ENCODE results near the gene MTUS2. TPM values are rescaled to one million over a fixed set of nuclear protein-coding genes. Genes with fewer than 3 reads are reported as not detected.

MTUS2 gene
- total and polyA plus RNA-seq, 2 of the 8 experiments (the other 6 are each of a cell fraction or from before 2014, with no cell fraction given): 0.18 to 0.80 TPM

GRCh38 chr13:29279356-29280254 lies 459.5 kb downstream of the MTUS2 start:
- Histone ChIP-seq H2AK5ac (ENCODE audit: low read depth, low read length) (no peak overlapping the region), H3K18ac (ENCODE audit: extremely low read depth, low read length) (no peak overlapping the region), H2AFZ (ENCODE audit: low read length) (no peak overlapping the region), H3K27me3 (replicated peaks in 1 of 4; ENCODE audit: control insufficient read depth in 3 of 4, extremely low read depth in 1 of 4, insufficient read depth in 3 of 4, low read length in 3 of 4) (no peaks in the 10 kb centered on the region), H3K9me3 (ENCODE audit: insufficient read depth in 2 of 2, low read depth in 1 of 2, low read length in 1 of 2) (no peaks in the 10 kb centered on the region), H3K36me3 (ENCODE audit: control insufficient read depth in 2 of 4, insufficient read depth in 4 of 4, low read length in 3 of 4) (no peaks in the 10 kb centered on the region), H3K4me2 (ENCODE audit: insufficient read depth in 1 of 2, low read depth in 2 of 2, low read length in 2 of 2) (no peak overlapping the region), H4K20me1 (replicated peaks in 1 of 2; ENCODE audit: control insufficient read depth in 1 of 2, insufficient read depth in 2 of 2, low read length in 2 of 2) (no peaks in the 10 kb centered on the region), H3K4me3 (ENCODE audit: extremely low read depth in 1 of 4, insufficient read depth in 2 of 4, low read depth in 3 of 4, low read length in 4 of 4) (no peak overlapping the region), H2BK5ac (ENCODE audit: low read depth, low read length) (no peak overlapping the region), H2BK12ac (ENCODE audit: low read depth, low read length) (no peak overlapping the region), H3K23me2 (ENCODE audit: low read depth, low read length) (no peaks in the 10 kb centered on the region), H3K4ac (replicated peaks; ENCODE audit: insufficient read length, low read depth, low read length) (no peak overlapping the region), H2BK120ac (replicated peaks; ENCODE audit: low read depth, low read length) (no peak overlapping the region), H3K79me1 (ENCODE audit: low read depth, low read length) (no peaks in the 10 kb centered on the region), H3K23ac (ENCODE audit: insufficient read length) (no peak overlapping the region), H4K8ac (ENCODE audit: extremely low read depth, insufficient read depth, low read length) (no peak overlapping the region), H3K27ac (ENCODE audit: low read depth, low read length) (no peak overlapping the region), H3K4me1 (replicated peaks in 1 of 4; ENCODE audit: control insufficient read depth in 3 of 4, insufficient read depth in 4 of 4, low read length in 3 of 4) (no peaks in the 10 kb centered on the region), H3K56ac (replicated peaks; ENCODE audit: insufficient read length, low read depth, low read length) (no peak overlapping the region), H3K79me2 (ENCODE audit: control insufficient read depth in 1 of 2, insufficient read depth in 2 of 2, low read length in 2 of 2) (no peaks in the 10 kb centered on the region), H2BK20ac (ENCODE audit: low read length) (no peak overlapping the region), H3K14ac (ENCODE audit: insufficient read length) (no peak overlapping the region), H4K91ac (replicated peaks; ENCODE audit: insufficient read length, low read length) (no peak overlapping the region), H2BK15ac (ENCODE audit: low read length) (no peak overlapping the region), H4K5ac (ENCODE audit: insufficient read length, low read depth, low read length) (no peak overlapping the region), H3K9ac (replicated peaks in 1 of 4; ENCODE audit: extremely low read depth in 1 of 4, low read depth in 3 of 4, low read length in 3 of 4) (peak overlapping the region in 1 of 4 experiments; percentile 34; a peak in 1 of 7 replicates)
- DNase-seq (ENCODE audit: low read depth in 1 of 2, low spot score in 2 of 2) (no peak), FAIRE-seq (no peak)
- TF ChIP-seq SIN3A (conservative IDR thresholded peaks at IDR 0.05 in 1 of 2, IDR thresholded peaks at IDR 0.05 in 1 of 2; ENCODE audit: low read depth in 1 of 2, low read length in 2 of 2): no peak
- no peak for TF ChIP-seq BACH1 (IDR thresholded peaks at IDR 0.05; ENCODE audit: low read length)
- no peak for TF ChIP-seq E2F6 (IDR thresholded peaks at IDR 0.05)
- TF ChIP-seq EZH2 (IDR thresholded peaks at IDR 0.05; ENCODE audit: low read depth, low read length, severe bottlenecking): no peak
- 91% methylated on average over 2 of the region's 2 CpGs; no CpG with 5 or more reads in 1 of the 2 experiments for WGBS, 2 experiments (ENCODE audit: extremely low coverage in 1 of 2, insufficient coverage in 1 of 2, insufficient read length in 1 of 2, insufficient replicate concordance in 2 of 2, low coverage in 1 of 2, low lambda C conversion rate in 2 of 2, missing lambda C conversion rate in 1 of 2)
- ChIA-PET POLR2A (ENCODE audit: partially characterized antibody) (no interaction called here), CTCF (ENCODE audit: partially characterized antibody) (no interaction called here)
